Endothelial cell of umbilical vein (primary cell): ENCODE results near the gene LHX3. TPM values are rescaled to one million over a fixed set of nuclear protein-coding genes. Genes with fewer than 3 reads are reported as not detected.

Source experiments
- BruUV-seq: library from RNA; stranded (reverse); fragments of 400-500 nt; replicated peaks from 2 replicates; lab custom pipeline; 2021; lab: Mats Ljungman, UMichigan
- CTCF ChIA-PET: fragments of 300-600, 350-600 bp; sonication (Branson Sonifier 250); formaldehyde crosslinking; loops from one replicate; lab custom pipeline; 2021; ENCODE audit warnings: antibody characterized with exemption, inconsistent platforms; lab: Charles Lee
- POLR2A ChIA-PET: fragments of 300-600, 350-600 bp; sonication (Branson Sonifier 250); formaldehyde crosslinking; loops from one replicate; lab custom pipeline; 2021; ENCODE audit warnings: antibody characterized with exemption, inconsistent platforms; lab: Charles Lee
- DNase-seq: peaks from one replicate; pipeline ENCODE4 v3.0.0-alpha.2; 2011; ENCODE audit warnings: low read depth, low spot score
- FAIRE-seq: peaks from 2 replicates; lab custom pipeline; 2011; peaks lifted over from hg19 to GRCh38; lab: Jason Lieb, UNC
- H2AFZ ChIP-seq: 2 replicates; pipeline ENCODE4 v1.6.0; 2012; ENCODE audit warnings: low read depth, low read length, control low read depth, inconsistent platforms
- H3K27ac ChIP-seq: 2 replicates; pipeline ENCODE4 v1.5.1; 2011; ENCODE audit warnings: low read depth, mild to moderate bottlenecking, control low read depth, low read length, moderate library complexity; ENCODE audit not compliant: insufficient read depth
- H3K27me3 ChIP-seq, 2 experiments: 2 replicates each; pipeline versions ENCODE4 v1.6.0 to v1.6.1; 2011; ENCODE audit warnings: low read length in 2 of 2, mixed read lengths in 1 of 2; ENCODE audit not compliant: control insufficient read depth in 2 of 2, insufficient read depth in 2 of 2
- H3K36me3 ChIP-seq, 2 experiments: 2 replicates in 1 of 2; 3 replicates in 1 of 2; pipeline ENCODE4 v1.5.1; 2011; ENCODE audit warnings: low read length in 2 of 2, mild to moderate bottlenecking in 1 of 2, moderate library complexity in 1 of 2; ENCODE audit not compliant: control insufficient read depth in 2 of 2, insufficient read depth in 2 of 2; ENCODE audit errors: extremely low read depth in 1 of 2
- H3K4me1 ChIP-seq: 3 replicates; pipeline ENCODE4 v1.5.1; 2011; ENCODE audit warnings: mild to moderate bottlenecking, low read length; ENCODE audit not compliant: control insufficient read depth, insufficient read depth; ENCODE audit errors: extremely low read depth
- H3K4me2 ChIP-seq: 2 replicates; pipeline ENCODE4 v1.6.1; 2011; ENCODE audit warnings: low read length, control low read depth, mixed read lengths; ENCODE audit not compliant: insufficient read depth
- H3K4me3 ChIP-seq, 3 experiments: fragments of 200-600 bp in 1 of 3; sonication (generic), shearing (Covaris generic) in 1 of 3; replicated peaks in 1 of 3; 2 replicates each; pipeline ENCODE4 v1.5.1; 2011 to 2016; ENCODE audit warnings: control low read depth in 3 of 3, low read length in 3 of 3, mild to moderate bottlenecking in 2 of 3, inconsistent platforms in 1 of 3, low read depth in 1 of 3, moderate library complexity in 1 of 3; ENCODE audit not compliant: insufficient read depth in 1 of 3
- H3K79me2 ChIP-seq: 2 replicates; pipeline ENCODE4 v1.6.0; 2012; ENCODE audit warnings: low read length, inconsistent platforms; ENCODE audit not compliant: control insufficient read depth, insufficient read depth
- H3K9ac ChIP-seq: replicated peaks from 2 replicates; pipeline ENCODE3; 2011; ENCODE audit warnings: low read length, control low read depth; ENCODE audit not compliant: insufficient read depth; ENCODE audit errors: extremely low read depth
- H3K9me1 ChIP-seq: replicated peaks from 3 replicates; pipeline ENCODE4 v1.6.0; 2011; ENCODE audit warnings: mild to moderate bottlenecking, low read length; ENCODE audit not compliant: control insufficient read depth, insufficient read depth; ENCODE audit errors: extremely low read depth
- H3K9me3 ChIP-seq: replicated peaks from 2 replicates; pipeline ENCODE4 v1.5.1; 2012; ENCODE audit warnings: low read length, inconsistent platforms; ENCODE audit not compliant: control insufficient read depth, insufficient read depth
- H4K20me1 ChIP-seq: replicated peaks from 2 replicates; pipeline ENCODE3; 2011; ENCODE audit warnings: mild to moderate bottlenecking, low read length; ENCODE audit not compliant: control insufficient read depth, insufficient read depth; ENCODE audit errors: extremely low read depth
- CTCF ChIP-seq, 2 donors: IDR thresholded peaks; 1 replicate in 1 of 2; 2 replicates in 1 of 2; pipeline ENCODE4 v1.5.1; 2011; ENCODE audit warnings: low read length in 2 of 2, mild to moderate bottlenecking in 2 of 2, moderate library complexity in 2 of 2, control low read depth in 1 of 2, inconsistent platforms in 1 of 2, low read depth in 1 of 2; ENCODE audit not compliant: insufficient read depth in 1 of 2; ENCODE audit errors: extremely low read depth in 1 of 2
- EZH2 ChIP-seq: IDR thresholded peaks from 2 replicates; pipeline ENCODE4 v1.6.1; 2012; ENCODE audit warnings: borderline replicate concordance, low read depth, mild to moderate bottlenecking, moderate library complexity, low read length, inconsistent platforms; ENCODE audit not compliant: severe bottlenecking
- FOS ChIP-seq: IDR thresholded peaks from 2 replicates; pipeline ENCODE4 v1.6.1; 2011; ENCODE audit warnings: mild to moderate bottlenecking, low read length, moderate library complexity, borderline replicate concordance; ENCODE audit not compliant: insufficient read depth
- GATA2 ChIP-seq: IDR thresholded peaks from 2 replicates; pipeline ENCODE4 v1.7.0; 2011; ENCODE audit warnings: low read depth, mild to moderate bottlenecking, moderate library complexity, mixed read lengths, low read length; ENCODE audit not compliant: insufficient read length, insufficient read depth
- JUN ChIP-seq: IDR thresholded peaks from 2 replicates; pipeline ENCODE4 v1.6.1; 2011; ENCODE audit warnings: borderline replicate concordance, low read depth; ENCODE audit not compliant: insufficient read length, insufficient read depth
- MAX ChIP-seq: IDR thresholded peaks from 2 replicates; pipeline ENCODE4 v1.6.1; 2011; ENCODE audit not compliant: insufficient read depth, insufficient read length
- MYC ChIP-seq: IDR thresholded peaks from one replicate; pipeline ENCODE4 v1.6.1; 2011; ENCODE audit warnings: mild to moderate bottlenecking, low read depth, low read length
- POLR2A ChIP-seq: IDR thresholded peaks from 2 replicates; pipeline ENCODE4 v1.6.1; 2012; ENCODE audit warnings: low read depth, mild to moderate bottlenecking, control low read depth, low read length
- POLR2AphosphoS5 ChIP-seq: IDR thresholded peaks from 2 replicates; pipeline ENCODE4 v1.6.1; 2012; ENCODE audit warnings: low read depth, mild to moderate bottlenecking, control low read depth, low read length, moderate library complexity; ENCODE audit not compliant: insufficient read depth
- dilution Hi-C: fragments of 300-500 bp; cut with MboI; formaldehyde crosslinking; loops from one replicate; pipeline ENCODE4 v1.15.0; 2019; ENCODE audit warnings: low sequenced_read_pairs; ENCODE audit not compliant: extremely low pct_ligation_motif_present
- intact Hi-C: fragments of 100-400 bp; cut with micrococcal nuclease; formaldehyde crosslinking; loops from one replicate; pipeline ENCODE4 v1.10.0; 2022
- polyA plus RNA-seq, 4 experiments: library from polyadenylated mRNA; depleted of rRNA in 3 of 4; stranded (reverse) in 3 of 4; unstranded in 1 of 4; fragments of >200 nt; gene quantifications; 2 replicates each; pipeline versions ENCODE4 v1.2.1 to v1.2.3, GENCODE V29; 2011 to 2012; ENCODE audit warnings: missing spikeins in 1 of 4
- total RNA-seq: library from RNA; stranded (reverse); gene quantifications from 2 replicates; pipeline ENCODE4 v1.2.3, GENCODE V29; 2021

LHX3 gene
- total and polyA plus RNA-seq, 2 donors (not counting 3 experiments of a cell fraction or from before 2014, with no cell fraction given) = not detected

GRCh38 chr9:136245219-136246150 lies 40.6 kb upstream of the LHX3 start, which contains the start of gene QSOX2:
TSS of gene QSOX2 (minus strand) at chr9:136245812. CDS start at chr9:136245803, 9 bp downstream.
- FAIRE-seq (peak; percentile 70), DNase-seq (peak; percentile 42)
- intact Hi-C loops = loop anchor here (1.0 kb wide), 1 partner anchor 22 kb away; no protein-coding TSS in a partner anchor
- no TSS peak for BruUV-seq
- dilution Hi-C loops = no loop called here
- peak within 1 kb of the TSS; percentile 71 to 82 (median 72) for H3K4me3 ChIP-seq
- H4K20me1 ChIP-seq = no peaks in the 10 kb centered on the region
- ChIA-PET POLR2A (no interaction called here), CTCF (no interaction called here)
- peaks cover 9% of the 10 kb centered on the region for H3K4me1 ChIP-seq
- H3K36me3 ChIP-seq = no peaks in the 10 kb centered on the region
- peaks cover 0 to 6% of the 10 kb centered on the region in 2 experiments for H3K27me3 ChIP-seq
- no peaks in the 10 kb centered on the region for H3K9me3 ChIP-seq
- peak within 1 kb of the TSS; percentile 94 for H3K4me2 ChIP-seq
- no peak within 1 kb of the TSS for H3K27ac ChIP-seq
- TF ChIP-seq POLR2AphosphoS5 (no peak), GATA2 (no peak), MYC (peak; percentile 77), EZH2 (no peak), JUN (no peak), MAX (peak; percentile 71), FOS (no peak), CTCF (IDR thresholded peaks at IDR 0.05; ENCODE audit: extremely low read depth in 1 of 2, insufficient read depth in 1 of 2, low read depth in 1 of 2, low read length in 2 of 2) (no peak), POLR2A (no peak)
- peaks cover 22% of the 10 kb centered on the region for H3K79me2 ChIP-seq
- H3K9me1 ChIP-seq = no peaks in the 10 kb centered on the region
- peak within 1 kb of the TSS; percentile 35 for H3K9ac ChIP-seq
- peak within 1 kb of the TSS; percentile 17 for H2AFZ ChIP-seq
